Activated T-helper 2 cell treated with anti-CD3 and anti-CD28 coated beads, Interferon-gamma antibody, Interleukin-2, Interleukin-4, amounts not matched to agents 10 μg/mL and 5 μg/mL and 100 μg/mL, durations not matched to agents 14 hours and 24 hours and 36 hours (primary cell): Measurements from ENCODE around the gene ITPR2. TPM values are rescaled to one million over a fixed set of nuclear protein-coding genes. Genes with fewer than 3 reads are reported as not detected.

Experiments
- DNase-seq: peaks from one replicate; pipeline ENCODE4 v3.0.0; 2021; ENCODE audit warnings: low spot score
- H3K27ac Mint-ChIP-seq: one replicate; pipeline ENCODE4 v1.8.0; 2021; ENCODE audit warnings: mixed read lengths
- H3K27me3 Mint-ChIP-seq: one replicate; pipeline ENCODE4 v1.8.0; 2021; ENCODE audit warnings: low read depth, mixed read lengths
- H3K36me3 Mint-ChIP-seq: one replicate; pipeline ENCODE4 v1.8.0; 2021; ENCODE audit warnings: low read depth, mixed read lengths
- H3K4me1 Mint-ChIP-seq: one replicate; pipeline ENCODE4 v1.8.0; 2021; ENCODE audit warnings: low read depth, mixed read lengths
- H3K4me3 Mint-ChIP-seq: one replicate; pipeline ENCODE4 v1.8.0; 2021; ENCODE audit warnings: low read depth, mild to moderate bottlenecking, moderate library complexity, mixed read lengths
- H3K9me3 Mint-ChIP-seq: one replicate; pipeline ENCODE4 v1.8.0; 2021; ENCODE audit warnings: mixed read lengths
- intact Hi-C: fragments of 100-400 bp; cut with micrococcal nuclease; formaldehyde crosslinking; loops from one replicate; pipeline ENCODE4 v1.15.1; 2023
- total RNA-seq: library from RNA; stranded (reverse); gene quantifications from 2 replicates; pipeline ENCODE4 v1.2.3, GENCODE V29; 2022

ITPR2 gene
- total RNA-seq, 1 donor from 2014 or later, result 49.3 TPM

DNA sequence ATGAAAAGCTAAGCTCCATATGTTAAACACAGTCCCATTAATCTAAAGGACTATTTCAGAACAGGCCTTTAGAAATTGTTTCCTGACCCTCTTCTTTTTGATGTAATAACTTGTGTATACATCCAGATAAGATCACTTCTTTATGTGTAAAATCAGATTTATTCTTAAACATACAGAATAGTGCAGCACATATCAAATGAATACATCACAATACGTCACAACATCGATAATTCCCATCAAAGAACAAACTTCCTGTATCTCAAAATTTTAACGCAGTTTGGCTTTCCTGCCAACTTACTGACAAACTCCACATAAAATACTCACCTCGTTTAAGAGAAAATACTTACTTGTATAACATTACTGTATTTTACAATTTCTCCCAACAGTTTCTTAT, 108.7 kb downstream of the ITPR2 start:
- Mint-ChIP-seq H3K27me3 (no peaks in the 10 kb centered on the region), H3K9me3 (no peaks in the 10 kb centered on the region), H3K36me3 (peaks cover 10% of the 10 kb centered on the region), H3K27ac (no peak overlapping the region), H3K4me1 (peaks cover 33% of the 10 kb centered on the region), H3K4me3 (no peak overlapping the region)
- intact Hi-C loops, result loop anchor here (10.0 kb wide), 1 partner anchor 670 kb away; no protein-coding TSS in a partner anchor
- no peak for DNase-seq

DNA sequence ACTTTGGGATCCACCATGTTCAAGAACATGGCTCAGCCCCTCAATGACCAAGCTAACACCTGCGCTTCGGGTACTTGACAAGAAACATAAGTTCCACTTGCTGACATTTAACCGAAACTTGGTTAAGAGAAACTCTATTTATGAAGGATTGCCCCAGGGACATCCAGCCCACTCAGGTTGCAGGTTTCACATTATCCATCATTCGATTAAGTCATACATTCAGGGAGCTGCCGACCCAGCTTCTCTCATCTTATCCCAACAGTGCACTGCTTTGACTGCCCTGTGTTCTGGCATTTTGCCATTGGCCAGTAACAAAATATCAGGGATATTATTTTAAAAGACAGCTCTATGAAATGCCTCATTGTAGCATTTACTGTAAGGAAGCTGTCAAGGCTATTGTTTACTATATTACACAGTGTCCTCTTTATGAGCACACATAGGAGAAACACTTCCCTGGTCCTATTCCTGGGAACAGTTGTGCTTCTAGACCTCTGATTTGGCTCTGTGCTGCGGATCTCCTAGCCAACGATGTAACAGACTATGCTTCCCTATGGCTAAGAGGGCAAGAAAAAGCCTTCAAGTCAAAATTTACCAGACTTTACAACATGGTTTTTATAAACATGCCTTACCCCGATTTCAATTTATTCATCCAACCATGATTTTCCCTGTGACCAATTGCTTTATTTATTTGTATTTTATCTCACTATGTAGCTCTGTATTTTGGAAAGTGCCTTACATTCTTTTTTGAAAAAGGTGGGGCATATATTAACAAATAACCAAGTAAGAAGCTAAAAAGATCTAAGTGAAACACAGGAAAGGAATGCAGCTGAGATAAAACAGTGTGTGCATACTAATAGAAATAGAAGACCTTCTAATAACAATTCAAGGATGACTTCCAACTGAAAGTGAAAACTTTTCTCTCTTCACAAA, 109.3 kb downstream of the ITPR2 start:
- H3K4me3 Mint-ChIP-seq, result no peak overlapping the region
- H3K4me1 Mint-ChIP-seq, result peaks cover 26% of the 10 kb centered on the region
- H3K9me3 Mint-ChIP-seq, result no peaks in the 10 kb centered on the region
- H3K27ac Mint-ChIP-seq, result no peak overlapping the region
- DNase-seq, result no peak
- intact Hi-C loops, result loop anchor here (10.0 kb wide), 1 partner anchor 671 kb away; no protein-coding TSS in a partner anchor
- peaks cover 10% of the 10 kb centered on the region for H3K36me3 Mint-ChIP-seq
- no peaks in the 10 kb centered on the region for H3K27me3 Mint-ChIP-seq

DNA sequence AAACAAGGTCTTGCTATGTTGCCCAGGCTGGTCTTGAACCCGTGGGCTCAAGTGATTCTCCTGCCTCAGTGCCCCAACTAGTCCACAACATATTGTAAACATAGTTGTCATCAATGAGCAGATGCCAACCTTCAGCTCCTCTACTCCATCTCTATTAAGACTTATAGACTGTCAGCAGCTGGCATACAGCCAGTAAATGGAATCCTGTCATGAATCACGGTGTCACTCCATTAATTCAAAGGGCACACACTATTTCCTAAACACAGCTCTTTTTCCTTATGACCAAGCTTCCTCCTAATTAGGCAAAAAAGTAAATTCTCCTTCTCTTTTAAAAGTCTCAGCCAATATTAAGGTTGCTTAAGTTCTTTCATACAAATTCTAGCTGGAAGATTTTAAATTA, 111.2 kb downstream of the ITPR2 start:
- no peak for DNase-seq
- no peak overlapping the region for H3K27ac Mint-ChIP-seq
- H3K9me3 Mint-ChIP-seq, result no peaks in the 10 kb centered on the region
- H3K4me3 Mint-ChIP-seq, result no peak overlapping the region
- peaks cover 14% of the 10 kb centered on the region for H3K4me1 Mint-ChIP-seq
- peaks cover 10% of the 10 kb centered on the region for H3K36me3 Mint-ChIP-seq
- intact Hi-C loops, result loop anchor here (10.0 kb wide), 1 partner anchor 673 kb away; no protein-coding TSS in a partner anchor
- no peaks in the 10 kb centered on the region for H3K27me3 Mint-ChIP-seq

DNA sequence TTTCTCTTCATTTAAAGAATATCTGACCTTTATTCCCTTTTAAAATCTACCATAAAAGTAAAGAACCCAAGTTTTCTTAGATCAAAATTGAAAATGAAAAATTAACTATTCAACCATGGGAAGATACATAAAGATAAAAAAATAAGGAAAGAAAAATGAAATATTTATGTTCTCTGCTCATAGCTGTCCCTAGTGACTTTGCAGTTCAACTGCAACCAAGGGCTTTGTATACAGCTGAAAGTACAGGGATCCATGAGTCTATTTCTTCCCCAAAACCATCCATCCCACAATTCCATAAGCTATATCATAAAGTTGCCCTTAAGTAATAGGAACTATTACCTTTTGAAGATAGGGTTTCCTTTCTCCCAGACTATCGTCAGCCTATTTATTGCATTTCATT, 113.1 kb downstream of the ITPR2 start:
- Mint-ChIP-seq H3K9me3 (no peaks in the 10 kb centered on the region), H3K27ac (no peak overlapping the region), H3K36me3 (peaks cover 11% of the 10 kb centered on the region), H3K4me1 (peaks cover 7% of the 10 kb centered on the region), H3K4me3 (no peak overlapping the region), H3K27me3 (no peaks in the 10 kb centered on the region)
- no peak for DNase-seq
- intact Hi-C loops, result loop anchor here (10.0 kb wide), 1 partner anchor 675 kb away; no protein-coding TSS in a partner anchor

DNA sequence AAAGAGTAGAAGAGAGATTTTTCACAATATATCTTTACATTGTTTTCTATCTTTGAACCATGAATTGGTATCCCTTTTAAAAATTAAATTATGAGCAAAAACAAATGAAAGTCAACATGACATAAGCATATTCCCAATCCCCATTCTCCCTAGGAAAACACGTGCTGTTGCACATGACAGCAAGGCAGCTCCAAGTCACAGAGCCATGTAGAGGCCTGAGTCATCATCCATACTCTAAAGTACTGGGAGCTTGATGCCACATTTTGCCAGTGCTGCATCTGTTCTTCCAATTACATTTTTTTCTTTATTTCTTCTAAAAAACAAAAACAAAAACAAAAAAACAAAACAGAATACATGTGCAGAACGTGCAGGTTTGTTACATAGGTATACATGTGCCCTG, 115.2 kb downstream of the ITPR2 start:
- Mint-ChIP-seq H3K27me3 (no peaks in the 10 kb centered on the region), H3K4me3 (no peak overlapping the region), H3K27ac (no peak overlapping the region), H3K36me3 (peaks cover 17% of the 10 kb centered on the region), H3K4me1 (peaks cover 2% of the 10 kb centered on the region), H3K9me3 (no peaks in the 10 kb centered on the region)
- no peak for DNase-seq
- intact Hi-C loops, result no loop called here

DNA sequence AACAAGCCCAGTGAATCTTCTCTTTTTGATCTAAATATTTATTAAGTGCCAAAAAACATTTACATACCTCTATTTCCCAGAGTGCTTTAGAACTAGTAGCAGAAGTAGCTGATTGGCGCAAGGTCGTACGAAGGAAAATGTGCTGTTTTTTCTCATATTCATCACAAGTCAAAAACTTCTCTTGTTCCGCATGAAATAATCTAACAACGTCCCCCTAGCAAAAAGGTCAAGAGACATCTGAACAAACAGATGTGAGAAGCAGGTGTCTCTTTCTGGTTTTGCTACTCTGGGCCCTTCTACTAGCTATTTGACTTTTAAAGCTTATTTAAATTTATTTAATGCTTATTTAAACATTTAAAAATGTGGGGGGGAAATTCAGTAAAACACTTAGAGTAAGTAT, 117.8 kb downstream of the ITPR2 start:
- peaks cover 19% of the 10 kb centered on the region for H3K36me3 Mint-ChIP-seq

DNA sequence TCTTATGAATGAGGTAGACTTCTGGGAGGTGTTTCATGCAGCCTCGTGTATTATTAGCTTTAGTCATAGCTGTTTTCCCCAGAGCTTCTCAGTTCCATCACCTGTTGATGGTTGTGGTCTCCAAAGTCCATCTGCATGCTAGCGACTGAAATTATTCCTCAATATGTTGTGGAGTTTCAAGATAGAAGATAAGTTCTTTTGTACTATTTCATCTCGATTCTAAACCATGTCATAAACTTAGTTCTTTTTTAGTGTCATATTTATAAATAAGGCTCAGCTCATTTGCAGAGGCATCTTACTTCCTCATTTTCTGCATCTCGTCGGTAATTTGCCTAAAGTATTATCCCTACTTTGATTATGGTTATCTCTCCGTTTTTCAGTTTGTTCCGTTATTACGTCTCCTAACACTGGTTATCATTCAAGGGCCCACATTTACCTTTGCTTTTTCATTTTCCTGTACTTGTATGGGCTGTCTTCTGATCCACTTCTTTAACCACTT, 119.1 kb downstream of the ITPR2 start:
- intact Hi-C loops, result no loop called here
- H3K27ac Mint-ChIP-seq, result no peak overlapping the region
- peaks cover 16% of the 10 kb centered on the region for H3K4me1 Mint-ChIP-seq
- H3K27me3 Mint-ChIP-seq, result no peaks in the 10 kb centered on the region
- H3K9me3 Mint-ChIP-seq, result no peaks in the 10 kb centered on the region
- DNase-seq, result no peak
- peaks cover 20% of the 10 kb centered on the region for H3K36me3 Mint-ChIP-seq
- no peak overlapping the region for H3K4me3 Mint-ChIP-seq

More for the DNA sequence above, 117.8 kb downstream of the ITPR2 start:
- intact Hi-C loops, result no loop called here
- H3K4me1 Mint-ChIP-seq, result peaks cover 11% of the 10 kb centered on the region
- no peak for DNase-seq
- H3K27me3 Mint-ChIP-seq, result no peaks in the 10 kb centered on the region
- no peak overlapping the region for H3K4me3 Mint-ChIP-seq
- H3K27ac Mint-ChIP-seq, result no peak overlapping the region
- H3K9me3 Mint-ChIP-seq, result no peaks in the 10 kb centered on the region

DNA sequence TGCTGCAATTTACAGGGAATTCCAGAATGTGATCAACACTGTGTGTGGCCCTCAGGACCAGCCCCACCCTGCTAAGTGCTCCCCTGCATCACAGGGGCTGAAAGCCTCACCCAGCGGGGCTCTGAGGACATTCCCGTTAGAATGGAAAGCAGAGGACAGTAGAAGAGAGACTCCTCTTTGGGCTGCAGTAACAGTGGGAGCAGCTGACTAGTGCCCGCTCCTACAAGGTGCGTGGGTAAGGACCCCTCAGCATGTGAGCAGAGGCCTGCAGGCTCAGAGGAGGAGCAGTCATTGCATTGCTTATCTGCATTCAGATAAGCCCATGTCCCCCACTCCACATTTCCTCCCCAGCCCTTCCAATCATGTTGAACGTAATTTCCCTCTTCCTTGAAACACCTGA, 120.1 kb downstream of the ITPR2 start:
- Mint-ChIP-seq H3K4me1 (peaks cover 22% of the 10 kb centered on the region), H3K9me3 (no peaks in the 10 kb centered on the region), H3K4me3 (no peak overlapping the region), H3K27ac (no peak overlapping the region), H3K36me3 (peaks cover 26% of the 10 kb centered on the region), H3K27me3 (no peaks in the 10 kb centered on the region)
- no peak for DNase-seq
- intact Hi-C loops, result no loop called here

DNA sequence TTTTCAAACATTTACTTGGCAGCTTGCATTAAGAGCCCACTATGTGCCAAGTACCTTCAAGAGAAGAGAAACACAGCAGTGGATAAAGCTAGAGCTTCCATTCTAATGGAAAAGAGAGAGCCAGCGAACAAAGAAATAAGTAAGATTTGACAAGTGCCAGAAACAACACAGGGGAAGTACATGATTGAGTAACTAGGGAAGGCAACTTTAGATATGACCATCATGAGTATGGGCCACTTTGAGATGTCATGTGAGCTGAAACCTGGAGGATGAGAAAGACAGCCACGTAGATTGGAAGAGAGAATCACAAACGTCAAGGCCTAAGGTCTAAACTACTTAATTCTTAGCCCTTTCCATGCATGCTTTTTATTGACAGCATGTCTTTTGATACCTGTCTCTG, 121.4 kb downstream of the ITPR2 start:
- no peak for DNase-seq
- Mint-ChIP-seq H3K36me3 (peaks cover 28% of the 10 kb centered on the region), H3K27ac (no peak overlapping the region), H3K9me3 (no peaks in the 10 kb centered on the region), H3K27me3 (no peaks in the 10 kb centered on the region), H3K4me1 (peaks cover 22% of the 10 kb centered on the region), H3K4me3 (no peak overlapping the region)
- intact Hi-C loops, result no loop called here

DNA sequence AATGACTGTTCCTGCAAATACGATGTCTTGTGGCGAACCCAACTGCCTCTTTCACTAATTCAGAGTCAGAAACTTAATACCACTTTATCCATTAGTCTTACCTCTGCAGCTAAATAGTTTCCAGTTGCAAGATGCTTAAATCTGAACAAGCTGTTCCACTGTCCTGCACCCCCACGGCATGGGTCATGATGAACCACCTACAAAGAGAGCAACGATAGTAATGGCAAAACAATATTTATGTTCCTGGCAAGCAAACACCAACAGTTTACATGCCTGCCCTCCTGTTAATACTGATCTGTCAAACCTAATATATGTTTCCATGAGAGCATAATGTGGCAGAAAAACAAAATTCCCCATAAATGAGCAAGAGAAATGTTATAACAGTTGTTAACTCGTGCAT, 121.9 kb downstream of the ITPR2 start:
- Mint-ChIP-seq H3K27ac (no peak overlapping the region), H3K36me3 (peaks cover 28% of the 10 kb centered on the region), H3K4me1 (peaks cover 22% of the 10 kb centered on the region), H3K9me3 (no peaks in the 10 kb centered on the region), H3K27me3 (no peaks in the 10 kb centered on the region), H3K4me3 (no peak overlapping the region)
- no peak for DNase-seq
- intact Hi-C loops, result no loop called here

DNA sequence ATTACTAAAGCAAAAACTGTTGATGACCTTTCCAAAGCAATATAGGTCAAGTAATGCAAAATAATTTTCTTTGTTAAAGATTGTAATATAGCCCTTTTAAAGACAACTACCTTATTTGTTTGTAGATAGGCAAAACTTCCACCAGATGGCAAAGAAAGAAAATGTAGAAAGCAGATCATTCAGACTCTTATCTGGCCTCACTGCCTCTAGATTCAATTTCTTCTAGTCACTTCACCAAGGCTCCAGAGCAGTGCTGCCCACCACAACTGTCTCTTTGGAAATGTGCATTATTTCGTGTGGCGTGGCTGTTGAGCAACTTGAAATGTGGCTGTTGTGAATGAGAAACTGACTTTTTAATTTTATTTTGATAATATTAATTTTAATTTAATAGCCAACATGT, 127.1 kb downstream of the ITPR2 start:
- DNase-seq, result no peak
- H3K4me1 Mint-ChIP-seq, result peaks cover 14% of the 10 kb centered on the region
- H3K27ac Mint-ChIP-seq, result no peak overlapping the region
- H3K27me3 Mint-ChIP-seq, result no peaks in the 10 kb centered on the region
- intact Hi-C loops, result loop anchor here (10.0 kb wide), 1 partner anchor 271 kb away; no protein-coding TSS in a partner anchor
- no peak overlapping the region for H3K4me3 Mint-ChIP-seq
- no peaks in the 10 kb centered on the region for H3K9me3 Mint-ChIP-seq
- H3K36me3 Mint-ChIP-seq, result peaks cover 14% of the 10 kb centered on the region

DNA sequence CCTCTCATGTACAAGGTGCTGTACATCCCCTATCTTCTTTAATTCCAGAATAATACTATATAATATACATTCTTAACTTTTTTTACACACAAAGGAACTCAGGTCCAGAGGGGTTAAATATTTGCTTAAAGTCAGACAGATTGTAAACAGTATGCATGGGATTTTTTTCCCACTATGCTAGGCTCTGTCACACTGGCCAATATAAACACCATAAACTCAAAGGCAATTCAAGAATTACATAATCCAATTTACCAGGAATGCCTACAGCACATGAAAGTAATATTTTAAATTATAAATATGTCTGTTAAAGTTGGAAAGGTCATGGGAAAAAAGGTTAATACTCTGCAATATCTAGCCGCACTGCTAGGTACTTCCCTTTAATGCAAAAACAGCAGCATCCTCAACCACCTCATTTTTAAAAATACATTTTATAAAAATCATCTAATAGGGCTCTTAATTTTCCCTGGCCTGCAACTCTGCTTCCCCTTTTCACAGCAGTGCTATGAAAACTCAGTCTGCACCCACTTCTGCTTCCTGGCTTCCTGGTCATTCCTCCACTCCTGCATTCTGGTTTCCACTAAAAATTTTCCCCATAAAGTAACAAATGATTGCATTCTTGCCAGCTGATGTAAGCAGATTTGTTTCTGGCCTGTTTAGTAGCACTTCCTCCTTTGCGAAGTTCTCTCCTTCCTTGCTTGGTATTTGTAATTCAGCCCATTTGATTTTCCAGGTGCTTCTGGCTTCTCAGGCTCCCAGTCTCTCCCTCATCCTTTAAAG, 128.1 kb downstream of the ITPR2 start:
- no peak overlapping the region for H3K27ac Mint-ChIP-seq
- intact Hi-C loops, result loop anchor here (5.0 to 10.0 kb wide), 2 partner anchors 270 to 608 kb away; no protein-coding TSS in a partner anchor
- H3K4me1 Mint-ChIP-seq, result peaks cover 11% of the 10 kb centered on the region
- H3K27me3 Mint-ChIP-seq, result no peaks in the 10 kb centered on the region
- no peak overlapping the region for H3K4me3 Mint-ChIP-seq
- H3K9me3 Mint-ChIP-seq, result no peaks in the 10 kb centered on the region
- DNase-seq, result no peak
- peaks cover 8% of the 10 kb centered on the region for H3K36me3 Mint-ChIP-seq
